HG03060 (cell line): ENCODE data around the gene LEO1.
A peak's percentile ranks its signal among the peaks of the same experiment; 100 is the strongest.

Experiments
- ATAC-seq: cut with Tn5 transposase; IDR thresholded peaks from one replicate; pipeline ENCODE4 v1.9.1; 2021; ENCODE audit warnings: low read depth, moderate number of reproducible peaks; ENCODE audit not compliant: unreplicated experiment

LEO1 gene

GRCh38 chr15:51971375-51972133 is at the start of gene LEO1:
LEO1 (minus strand) TSS chr15:51971778; CDS start chr15:51971745, 33 bp downstream.
- peak; percentile 75 for ATAC-seq

GRCh38 chr15:52021128-52021671 is 49.6 kb upstream of the LEO1 start:
- peak; percentile 32 for ATAC-seq

- no peak for ATAC-seq
Observed at GRCh38 chr15:52020221-52021085, 48.9 kb upstream of the LEO1 start.

- ATAC-seq, result peak; percentile 26
Observed at GRCh38 chr15:52019394-52020220, 48.0 kb upstream of the LEO1 start.

- peak; percentile 41 for ATAC-seq
Observed at GRCh38 chr15:52018693-52019393, 47.3 kb upstream of the LEO1 start, which contains the start of gene MAPK6. MAPK6 (plus strand) TSS chr15:52019219; CDS start chr15:52046461, 27,242 bp downstream.

GRCh38 chr15:52018244-52018643 is 46.7 kb upstream of the LEO1 start:
- ATAC-seq, result no peak

- ATAC-seq, result no peak
Observed at GRCh38 chr15:52016316-52016715, 44.7 kb upstream of the LEO1 start.

- ATAC-seq, result no peak
Observed at GRCh38 chr15:52014616-52015015, 43.0 kb upstream of the LEO1 start.

- ATAC-seq, result no peak
Observed at GRCh38 chr15:52013151-52013791, 41.7 kb upstream of the LEO1 start.

- ATAC-seq, result no peak
Observed at GRCh38 chr15:52012210-52012609, 40.6 kb upstream of the LEO1 start.

- ATAC-seq, result no peak
Observed at GRCh38 chr15:52011711-52012144, 40.1 kb upstream of the LEO1 start.

- no peak for ATAC-seq
Observed at GRCh38 chr15:52010633-52011595, 39.3 kb upstream of the LEO1 start.

- ATAC-seq, result no peak
Observed at GRCh38 chr15:52008698-52009434, 37.3 kb upstream of the LEO1 start.

GRCh38 chr15:52008359-52008697 is 36.8 kb upstream of the LEO1 start:
- no peak for ATAC-seq

- ATAC-seq, result peak; percentile 21
Observed at GRCh38 chr15:52006702-52007340, 35.2 kb upstream of the LEO1 start.

- peak; percentile 41 for ATAC-seq
Observed at GRCh38 chr15:52005748-52006701, 34.4 kb upstream of the LEO1 start.
